SK-N-SH treated with all-trans-retinoic acid at 6 μM for 48 hours (cell line): ENCODE measurements around the gene RFX3.

Source experiments
- ATAC-seq: fragments of 200-7000 bp; cut with Tn5 transposase; 3 replicates; pipeline ENCODE4 v1.9.1; 2020; ENCODE audit warnings: mild to moderate bottlenecking, moderate library complexity
- BACH2 ChIP-seq: fragments of 250-450 bp; sonication (Bioruptor Pico); IDR thresholded peaks from 2 replicates; pipeline ENCODE4 v1.9.0; 2021; ENCODE audit warnings: mild to moderate bottlenecking, borderline replicate concordance
- CSDC2 ChIP-seq: fragments of 250-450 bp; sonication (Bioruptor Pico); IDR thresholded peaks from 2 replicates; pipeline ENCODE4 v1.5.0; 2020; ENCODE audit warnings: mild to moderate bottlenecking, moderate library complexity
- ESRRG ChIP-seq: fragments of 250-450 bp; sonication (Bioruptor Pico); IDR thresholded peaks from 2 replicates; pipeline ENCODE4 v1.6.1; 2021; ENCODE audit warnings: mild to moderate bottlenecking
- GLIS3 ChIP-seq: fragments of 250-450 bp; sonication (Bioruptor Pico); IDR thresholded peaks from 2 replicates; pipeline ENCODE4 v1.5.0; 2020; ENCODE audit warnings: mild to moderate bottlenecking, moderate library complexity
- ISL1 ChIP-seq: fragments of 250-450 bp; sonication (Bioruptor Pico); IDR thresholded peaks from 2 replicates; pipeline ENCODE4 v2.1.2; 2022; ENCODE audit warnings: mild to moderate bottlenecking, moderate library complexity
- OSR1 ChIP-seq: fragments of 250-450 bp; sonication (Bioruptor Pico); IDR thresholded peaks from 2 replicates; pipeline ENCODE4 v1.8.0; 2022; ENCODE audit warnings: moderate library complexity, mild to moderate bottlenecking, inconsistent platforms
- PPARA ChIP-seq: fragments of 250-450 bp; sonication (Bioruptor Pico); IDR thresholded peaks from 2 replicates; pipeline ENCODE4 v1.5.0; 2020; ENCODE audit warnings: mild to moderate bottlenecking, borderline replicate concordance
- RARB ChIP-seq: fragments of 250-450 bp; sonication (Bioruptor Pico); IDR thresholded peaks from 2 replicates; pipeline ENCODE4 v1.8.0; 2021; ENCODE audit warnings: mild to moderate bottlenecking, moderate library complexity
- SNAI2 ChIP-seq: fragments of 250-450 bp; sonication (Bioruptor Pico); IDR thresholded peaks from 2 replicates; pipeline ENCODE4 v1.5.0; 2020; ENCODE audit warnings: mild to moderate bottlenecking, moderate library complexity
- TCF4 ChIP-seq: fragments of 250-450 bp; sonication (Bioruptor Pico); IDR thresholded peaks from 2 replicates; pipeline ENCODE4 v1.8.0; 2021; ENCODE audit warnings: mild to moderate bottlenecking, moderate library complexity, borderline replicate concordance
- TOX ChIP-seq: fragments of 250-450 bp; sonication (Bioruptor Pico); IDR thresholded peaks from 2 replicates; pipeline ENCODE4 v1.8.0; 2021; ENCODE audit warnings: mild to moderate bottlenecking, moderate library complexity, borderline replicate concordance
- ZC3H10 ChIP-seq: fragments of 250-450 bp; sonication (Bioruptor Pico); IDR thresholded peaks from 2 replicates; pipeline ENCODE4 v1.5.1; 2021; ENCODE audit warnings: mild to moderate bottlenecking, moderate library complexity
- ZFP3 ChIP-seq: fragments of 250-450 bp; sonication (Bioruptor Pico); IDR thresholded peaks from 2 replicates; pipeline ENCODE4 v1.5.0; 2020; ENCODE audit warnings: mild to moderate bottlenecking, moderate library complexity
- ZFP30 ChIP-seq: fragments of 450-650 bp; formaldehyde crosslinking; IDR thresholded peaks from 2 replicates; pipeline ENCODE4 v1.5.0; 2022; ENCODE audit warnings: mild to moderate bottlenecking, moderate library complexity
- ZNF8 ChIP-seq: fragments of 450-650 bp; formaldehyde crosslinking; IDR thresholded peaks from 2 replicates; pipeline ENCODE4 v1.5.0; 2020; ENCODE audit warnings: mild to moderate bottlenecking, moderate library complexity
- TF ChIP-seq, protein P1 (sequence below): fragments of 250-450 bp; sonication (Bioruptor Pico); IDR thresholded peaks from 2 replicates; pipeline ENCODE4 v1.8.0; 2021; ENCODE audit warnings: low read depth, mild to moderate bottlenecking, moderate library complexity, borderline replicate concordance
- TF ChIP-seq, protein P2 (sequence below): fragments of 250-450 bp; sonication (Bioruptor Pico); IDR thresholded peaks from 2 replicates; pipeline ENCODE4 v1.5.0; 2020; ENCODE audit warnings: mild to moderate bottlenecking, moderate library complexity
- TF ChIP-seq, protein P3 (sequence below): fragments of 250-450 bp; sonication (Bioruptor Pico); IDR thresholded peaks from 2 replicates; pipeline ENCODE4 v1.8.0; 2020; ENCODE audit warnings: mild to moderate bottlenecking, moderate library complexity, borderline replicate concordance
- TF ChIP-seq, protein P4 (sequence below): fragments of 250-450 bp; sonication (Bioruptor Pico); IDR thresholded peaks from 2 replicates; pipeline ENCODE4 v1.5.1; 2021; ENCODE audit warnings: mild to moderate bottlenecking, moderate library complexity
- TF ChIP-seq, protein P5 (sequence below): fragments of 250-450 bp; sonication (Bioruptor Pico); IDR thresholded peaks from 2 replicates; pipeline ENCODE4 v1.5.1; 2020; ENCODE audit warnings: low read depth, mild to moderate bottlenecking, moderate library complexity

RFX3 gene

GRCh38 chr9:3342159-3342777 lies 183.5 kb downstream of the RFX3 start:
- no peak for ATAC-seq
- TF ChIP-seq, protein P1, sequence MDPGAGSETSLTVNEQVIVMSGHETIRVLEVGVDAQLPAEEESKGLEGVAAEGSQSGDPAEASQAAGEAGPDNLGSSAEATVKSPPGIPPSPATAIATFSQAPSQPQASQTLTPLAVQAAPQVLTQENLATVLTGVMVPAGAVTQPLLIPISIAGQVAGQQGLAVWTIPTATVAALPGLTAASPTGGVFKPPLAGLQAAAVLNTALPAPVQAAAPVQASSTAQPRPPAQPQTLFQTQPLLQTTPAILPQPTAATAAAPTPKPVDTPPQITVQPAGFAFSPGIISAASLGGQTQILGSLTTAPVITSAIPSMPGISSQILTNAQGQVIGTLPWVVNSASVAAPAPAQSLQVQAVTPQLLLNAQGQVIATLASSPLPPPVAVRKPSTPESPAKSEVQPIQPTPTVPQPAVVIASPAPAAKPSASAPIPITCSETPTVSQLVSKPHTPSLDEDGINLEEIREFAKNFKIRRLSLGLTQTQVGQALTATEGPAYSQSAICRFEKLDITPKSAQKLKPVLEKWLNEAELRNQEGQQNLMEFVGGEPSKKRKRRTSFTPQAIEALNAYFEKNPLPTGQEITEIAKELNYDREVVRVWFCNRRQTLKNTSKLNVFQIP (CRISPR knock-in tag): no peak
- TF ChIP-seq, protein P2, sequence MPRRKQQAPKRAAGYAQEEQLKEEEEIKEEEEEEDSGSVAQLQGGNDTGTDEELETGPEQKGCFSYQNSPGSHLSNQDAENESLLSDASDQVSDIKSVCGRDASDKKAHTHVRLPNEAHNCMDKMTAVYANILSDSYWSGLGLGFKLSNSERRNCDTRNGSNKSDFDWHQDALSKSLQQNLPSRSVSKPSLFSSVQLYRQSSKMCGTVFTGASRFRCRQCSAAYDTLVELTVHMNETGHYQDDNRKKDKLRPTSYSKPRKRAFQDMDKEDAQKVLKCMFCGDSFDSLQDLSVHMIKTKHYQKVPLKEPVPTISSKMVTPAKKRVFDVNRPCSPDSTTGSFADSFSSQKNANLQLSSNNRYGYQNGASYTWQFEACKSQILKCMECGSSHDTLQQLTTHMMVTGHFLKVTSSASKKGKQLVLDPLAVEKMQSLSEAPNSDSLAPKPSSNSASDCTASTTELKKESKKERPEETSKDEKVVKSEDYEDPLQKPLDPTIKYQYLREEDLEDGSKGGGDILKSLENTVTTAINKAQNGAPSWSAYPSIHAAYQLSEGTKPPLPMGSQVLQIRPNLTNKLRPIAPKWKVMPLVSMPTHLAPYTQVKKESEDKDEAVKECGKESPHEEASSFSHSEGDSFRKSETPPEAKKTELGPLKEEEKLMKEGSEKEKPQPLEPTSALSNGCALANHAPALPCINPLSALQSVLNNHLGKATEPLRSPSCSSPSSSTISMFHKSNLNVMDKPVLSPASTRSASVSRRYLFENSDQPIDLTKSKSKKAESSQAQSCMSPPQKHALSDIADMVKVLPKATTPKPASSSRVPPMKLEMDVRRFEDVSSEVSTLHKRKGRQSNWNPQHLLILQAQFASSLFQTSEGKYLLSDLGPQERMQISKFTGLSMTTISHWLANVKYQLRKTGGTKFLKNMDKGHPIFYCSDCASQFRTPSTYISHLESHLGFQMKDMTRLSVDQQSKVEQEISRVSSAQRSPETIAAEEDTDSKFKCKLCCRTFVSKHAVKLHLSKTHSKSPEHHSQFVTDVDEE (CRISPR knock-in tag): no peak
- TF ChIP-seq CSDC2 (CRISPR knock-in tag): no peak
- no peak for TF ChIP-seq ESRRG
- TF ChIP-seq OSR1: no peak
- TF ChIP-seq TOX (CRISPR knock-in tag): no peak
- TF ChIP-seq TCF4 (CRISPR knock-in tag): no peak
- TF ChIP-seq, protein P3, sequence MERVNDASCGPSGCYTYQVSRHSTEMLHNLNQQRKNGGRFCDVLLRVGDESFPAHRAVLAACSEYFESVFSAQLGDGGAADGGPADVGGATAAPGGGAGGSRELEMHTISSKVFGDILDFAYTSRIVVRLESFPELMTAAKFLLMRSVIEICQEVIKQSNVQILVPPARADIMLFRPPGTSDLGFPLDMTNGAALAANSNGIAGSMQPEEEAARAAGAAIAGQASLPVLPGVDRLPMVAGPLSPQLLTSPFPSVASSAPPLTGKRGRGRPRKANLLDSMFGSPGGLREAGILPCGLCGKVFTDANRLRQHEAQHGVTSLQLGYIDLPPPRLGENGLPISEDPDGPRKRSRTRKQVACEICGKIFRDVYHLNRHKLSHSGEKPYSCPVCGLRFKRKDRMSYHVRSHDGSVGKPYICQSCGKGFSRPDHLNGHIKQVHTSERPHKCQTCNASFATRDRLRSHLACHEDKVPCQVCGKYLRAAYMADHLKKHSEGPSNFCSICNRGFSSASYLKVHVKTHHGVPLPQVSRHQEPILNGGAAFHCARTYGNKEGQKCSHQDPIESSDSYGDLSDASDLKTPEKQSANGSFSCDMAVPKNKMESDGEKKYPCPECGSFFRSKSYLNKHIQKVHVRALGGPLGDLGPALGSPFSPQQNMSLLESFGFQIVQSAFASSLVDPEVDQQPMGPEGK (CRISPR knock-in tag): no peak
- TF ChIP-seq RARB (CRISPR knock-in tag): no peak
- TF ChIP-seq GLIS3 (CRISPR knock-in tag): no peak
- TF ChIP-seq SNAI2 (CRISPR knock-in tag): no peak
- TF ChIP-seq ISL1 (CRISPR knock-in tag): no peak
- TF ChIP-seq, protein P4, sequence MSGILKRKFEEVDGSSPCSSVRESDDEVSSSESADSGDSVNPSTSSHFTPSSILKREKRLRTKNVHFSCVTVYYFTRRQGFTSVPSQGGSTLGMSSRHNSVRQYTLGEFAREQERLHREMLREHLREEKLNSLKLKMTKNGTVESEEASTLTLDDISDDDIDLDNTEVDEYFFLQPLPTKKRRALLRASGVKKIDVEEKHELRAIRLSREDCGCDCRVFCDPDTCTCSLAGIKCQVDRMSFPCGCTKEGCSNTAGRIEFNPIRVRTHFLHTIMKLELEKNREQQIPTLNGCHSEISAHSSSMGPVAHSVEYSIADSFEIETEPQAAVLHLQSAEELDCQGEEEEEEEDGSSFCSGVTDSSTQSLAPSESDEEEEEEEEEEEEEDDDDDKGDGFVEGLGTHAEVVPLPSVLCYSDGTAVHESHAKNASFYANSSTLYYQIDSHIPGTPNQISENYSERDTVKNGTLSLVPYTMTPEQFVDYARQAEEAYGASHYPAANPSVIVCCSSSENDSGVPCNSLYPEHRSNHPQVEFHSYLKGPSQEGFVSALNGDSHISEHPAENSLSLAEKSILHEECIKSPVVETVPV (CRISPR knock-in tag): no peak
- no peak for TF ChIP-seq ZNF8 (CRISPR knock-in tag)
- TF ChIP-seq ZFP30 (CRISPR knock-in tag): no peak
- TF ChIP-seq ZC3H10: no peak
- TF ChIP-seq, protein P5, sequence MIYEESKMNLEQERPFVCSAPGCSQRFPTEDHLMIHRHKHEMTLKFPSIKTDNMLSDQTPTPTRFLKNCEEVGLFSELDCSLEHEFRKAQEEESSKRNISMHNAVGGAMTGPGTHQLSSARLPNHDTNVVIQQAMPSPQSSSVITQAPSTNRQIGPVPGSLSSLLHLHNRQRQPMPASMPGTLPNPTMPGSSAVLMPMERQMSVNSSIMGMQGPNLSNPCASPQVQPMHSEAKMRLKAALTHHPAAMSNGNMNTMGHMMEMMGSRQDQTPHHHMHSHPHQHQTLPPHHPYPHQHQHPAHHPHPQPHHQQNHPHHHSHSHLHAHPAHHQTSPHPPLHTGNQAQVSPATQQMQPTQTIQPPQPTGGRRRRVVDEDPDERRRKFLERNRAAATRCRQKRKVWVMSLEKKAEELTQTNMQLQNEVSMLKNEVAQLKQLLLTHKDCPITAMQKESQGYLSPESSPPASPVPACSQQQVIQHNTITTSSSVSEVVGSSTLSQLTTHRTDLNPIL (CRISPR knock-in tag): no peak
- no peak for TF ChIP-seq PPARA (CRISPR knock-in tag)
- no peak for TF ChIP-seq BACH2 (CRISPR knock-in tag)

DNA sequence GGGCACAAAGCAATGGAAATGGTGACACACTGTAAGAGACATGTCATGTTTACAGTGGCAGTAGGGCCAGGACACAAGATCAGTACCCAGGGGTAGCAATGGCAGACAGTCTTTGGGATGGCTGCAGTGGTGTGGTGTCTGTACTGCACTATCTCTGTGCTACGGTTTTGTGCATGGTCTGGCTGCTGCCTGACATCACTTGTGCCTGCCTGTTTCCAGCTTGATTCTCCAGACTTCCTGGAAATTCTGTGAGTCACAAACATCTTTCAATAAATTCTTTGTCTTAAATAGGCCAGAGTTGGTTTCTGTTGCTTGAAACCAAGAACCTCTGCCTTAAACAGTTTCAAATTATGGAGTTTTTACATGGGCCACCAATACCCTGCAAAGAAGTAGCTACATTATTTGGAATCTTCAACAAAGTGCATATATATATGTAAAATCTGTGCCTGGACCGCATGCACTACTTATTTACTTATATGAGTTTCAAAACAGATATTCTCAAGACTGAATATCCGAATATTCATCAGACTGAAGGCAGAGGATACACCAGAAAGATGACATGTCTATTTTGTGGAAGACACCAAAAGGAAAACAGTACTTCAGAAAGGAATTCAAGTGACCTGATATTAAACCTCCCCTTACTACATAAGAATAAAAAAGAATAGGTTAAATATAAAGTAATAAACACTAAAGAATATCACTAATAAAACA lies 188.1 kb downstream of the RFX3 start:
- ATAC-seq: peak; percentile 99
- TF ChIP-seq ZFP30 (CRISPR knock-in tag) (no peak), ZFP3 (no peak), SNAI2 (CRISPR knock-in tag) (no peak)
- TF ChIP-seq, protein P2 (CRISPR knock-in tag): no peak
